HG03520 (cell line): ENCODE data around the gene RPTOR.
"Not testable (repeated sequence)": the region's sequence is repeated elsewhere in the genome, so short reads cannot be mapped to it uniquely, and the experiment has no call there.

ENCODE experiments used
- ATAC-seq: cut with Tn5 transposase; IDR thresholded peaks from one replicate; pipeline ENCODE4 v1.9.1; 2021; ENCODE audit warnings: mild to moderate bottlenecking, moderate library complexity; ENCODE audit not compliant: unreplicated experiment

Gene RPTOR

DNA sequence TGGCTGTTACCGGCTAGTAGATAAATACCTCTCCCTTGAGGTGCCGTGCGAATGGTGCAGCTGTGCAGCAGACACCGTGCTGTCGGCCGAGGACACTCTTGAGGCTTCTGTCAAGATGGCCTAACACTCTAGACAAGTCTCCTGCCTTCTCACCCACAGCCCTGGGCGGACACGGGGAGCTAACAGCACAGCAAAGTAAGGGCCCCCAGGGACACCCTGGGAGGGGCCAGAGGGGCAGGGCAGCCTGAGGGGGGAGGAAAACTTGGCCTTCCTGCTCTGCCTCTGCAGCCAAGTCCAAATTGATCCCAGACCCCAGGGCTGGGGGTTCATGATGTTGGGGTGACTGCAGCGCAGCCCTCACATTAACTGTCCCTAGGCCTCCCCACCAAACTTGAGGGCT, 210.2 kb downstream of the RPTOR start:
- ATAC-seq = no peak

DNA sequence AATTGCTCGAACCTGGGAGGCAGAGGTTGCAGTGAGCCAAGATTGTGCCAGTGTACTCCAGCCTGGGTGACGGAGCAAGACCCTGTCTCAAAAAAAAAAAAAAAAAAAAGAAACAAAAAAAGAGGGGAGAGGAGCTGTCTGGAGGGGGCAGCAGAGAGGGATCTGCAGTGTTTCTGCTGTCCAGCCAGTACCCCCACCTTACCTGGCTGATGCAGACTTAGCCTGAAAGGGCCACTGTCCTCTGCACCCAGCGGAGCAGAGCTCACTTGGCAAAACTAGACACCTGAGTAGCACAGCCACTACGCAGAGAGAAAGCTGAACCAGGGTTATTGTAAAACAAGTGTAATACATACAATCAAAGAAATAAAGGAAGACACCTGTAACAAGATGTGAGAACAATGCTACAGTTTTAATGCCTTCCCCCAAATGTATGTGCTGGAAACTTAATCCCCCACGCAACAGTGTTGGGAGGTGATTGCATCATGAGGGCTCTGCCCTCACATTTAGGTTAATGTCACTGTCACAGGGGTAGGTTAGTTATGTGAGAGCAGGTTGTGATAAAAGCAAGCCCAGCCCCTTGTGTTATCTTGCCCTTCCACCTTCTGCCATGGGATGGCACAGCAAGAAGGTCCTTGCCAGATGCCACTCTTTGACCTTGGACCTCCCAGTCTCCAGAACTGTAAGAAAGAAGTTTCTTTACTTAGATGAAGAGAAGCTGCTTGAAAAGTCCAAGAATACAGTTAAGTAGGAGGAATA, 211.2 kb downstream of the RPTOR start:
- ATAC-seq = no peak

DNA sequence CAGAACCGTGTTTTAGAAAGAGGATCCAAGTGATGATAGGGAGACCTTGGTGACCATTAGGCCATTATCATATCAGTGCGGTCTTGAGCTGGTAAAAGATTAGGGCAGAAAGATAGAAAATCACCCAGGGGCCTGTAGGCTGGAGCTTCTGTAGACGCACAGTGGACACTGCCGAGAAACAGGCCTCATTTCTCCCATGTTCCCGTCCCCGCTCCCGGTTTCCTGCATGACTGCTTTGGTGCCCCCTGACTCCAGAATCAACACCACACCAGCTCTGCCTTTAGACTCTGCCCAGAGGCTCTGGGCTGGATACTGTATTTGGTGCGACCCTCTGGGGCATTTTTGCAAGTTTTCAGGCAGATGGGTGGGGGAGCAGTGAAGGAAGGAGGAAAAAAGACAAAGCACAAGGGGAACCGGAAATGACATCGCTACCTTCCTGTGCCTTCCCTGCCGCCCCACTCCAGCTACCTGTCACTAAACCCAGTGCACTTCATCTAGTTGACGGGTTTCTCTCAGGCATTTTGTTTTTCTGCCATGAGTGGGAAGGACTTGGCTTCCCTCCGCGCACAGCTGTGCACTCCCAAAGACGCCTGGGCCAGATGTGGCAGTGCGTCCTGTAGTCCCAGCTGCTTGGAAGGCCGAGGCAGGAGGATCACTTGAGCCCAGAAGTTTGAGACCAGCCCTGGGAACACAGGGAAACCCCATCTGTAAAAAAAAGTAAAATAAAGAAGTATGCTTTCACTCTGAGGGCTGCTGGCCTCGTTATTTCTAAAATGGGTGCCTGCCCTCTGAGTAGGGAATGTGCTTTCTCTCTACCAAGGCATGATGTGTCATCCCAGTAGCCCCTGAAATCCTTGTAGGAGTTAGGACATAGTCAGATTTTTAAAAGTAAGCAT, 214.1 kb downstream of the RPTOR start:
- ATAC-seq = no peak

DNA sequence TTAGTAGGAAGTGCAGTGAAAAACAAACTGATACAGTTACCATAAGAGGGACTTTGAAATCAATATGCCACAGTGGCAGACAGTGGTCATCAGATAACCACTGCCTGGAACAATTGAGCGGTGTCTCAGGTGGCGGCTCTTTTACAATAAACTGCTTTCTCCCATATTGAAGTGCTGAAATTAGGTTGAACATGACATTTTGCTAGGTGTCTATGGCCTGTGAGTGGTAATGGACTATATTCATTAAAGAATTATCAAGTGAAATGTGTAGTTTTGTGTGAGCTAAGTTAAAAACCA, 214.7 kb downstream of the RPTOR start:
- ATAC-seq = no peak

DNA sequence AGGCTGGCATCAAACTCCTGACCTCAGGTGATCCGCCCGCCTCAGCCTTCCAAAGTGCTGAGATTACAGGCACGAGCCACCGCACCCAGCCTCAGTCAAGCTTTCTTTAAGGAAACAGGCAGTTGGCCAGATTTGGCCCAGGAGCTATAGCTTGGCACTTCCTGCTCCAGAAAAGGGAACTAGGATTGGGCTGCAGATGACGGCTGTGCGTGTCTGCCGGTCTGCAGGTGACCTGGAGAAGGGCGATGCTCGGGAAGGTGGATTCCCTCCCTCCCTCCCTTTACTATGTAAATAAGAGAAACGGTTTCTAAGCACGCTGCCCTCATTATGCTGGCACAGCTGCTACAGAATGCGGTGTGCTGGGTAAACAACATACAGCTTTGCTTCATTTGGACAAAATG, 215.9 kb downstream of the RPTOR start:
- no peak for ATAC-seq

DNA sequence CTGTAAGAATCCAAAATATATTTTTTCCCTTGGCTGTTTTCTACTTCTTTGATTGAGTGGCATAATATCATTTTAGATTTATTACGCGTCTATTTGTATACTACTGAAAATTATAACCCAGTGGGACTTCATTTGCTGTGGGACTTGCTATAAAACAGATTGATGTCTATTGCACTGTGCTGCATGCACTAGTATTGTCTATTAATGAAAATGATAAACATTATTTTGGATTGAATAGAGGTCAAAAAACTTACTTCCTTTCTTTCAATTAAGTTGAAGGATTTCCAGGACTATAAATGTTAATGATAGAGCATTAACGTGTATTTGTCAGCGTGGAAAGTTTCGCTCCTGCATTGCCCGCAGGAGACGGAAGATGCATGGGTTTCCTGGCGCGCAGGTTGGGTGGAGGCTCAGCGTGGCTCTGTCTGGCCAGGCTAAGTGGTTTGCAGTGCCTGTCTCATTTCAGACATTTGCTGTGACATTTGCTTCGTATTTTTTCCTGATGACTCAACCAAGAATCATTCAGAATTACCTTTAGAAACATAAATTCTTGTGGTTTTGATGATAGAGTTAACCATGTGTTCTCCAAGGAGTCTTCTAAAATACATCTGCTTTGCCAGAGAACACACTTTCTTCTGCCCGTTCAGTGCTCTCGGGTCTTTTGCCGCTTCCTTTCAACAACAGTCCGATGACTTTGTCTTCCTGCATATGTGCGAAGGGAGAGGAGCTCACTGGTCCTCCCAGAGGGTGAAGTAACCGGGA, 216.7 kb downstream of the RPTOR start:
- ATAC-seq = no peak

DNA sequence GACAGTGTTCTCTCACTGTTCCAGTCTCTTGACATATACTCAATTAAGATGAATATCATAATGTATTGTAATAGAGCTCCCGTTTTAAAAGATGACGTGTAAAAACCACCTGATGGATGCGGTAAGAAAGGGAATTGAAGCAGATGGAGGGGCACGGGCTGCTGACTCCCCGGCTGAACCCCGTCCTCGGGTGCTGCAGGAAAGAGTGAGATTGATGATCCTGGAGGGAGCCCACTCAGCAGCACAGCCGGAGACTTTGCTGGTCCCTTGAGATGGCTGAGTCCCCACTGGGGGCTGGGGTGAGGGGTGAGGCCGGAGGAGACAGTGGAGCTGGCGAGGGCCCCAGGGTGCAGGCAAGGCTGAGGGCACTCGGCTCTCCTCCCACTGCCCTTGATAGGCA, 217.4 kb downstream of the RPTOR start:
- ATAC-seq = no peak

DNA sequence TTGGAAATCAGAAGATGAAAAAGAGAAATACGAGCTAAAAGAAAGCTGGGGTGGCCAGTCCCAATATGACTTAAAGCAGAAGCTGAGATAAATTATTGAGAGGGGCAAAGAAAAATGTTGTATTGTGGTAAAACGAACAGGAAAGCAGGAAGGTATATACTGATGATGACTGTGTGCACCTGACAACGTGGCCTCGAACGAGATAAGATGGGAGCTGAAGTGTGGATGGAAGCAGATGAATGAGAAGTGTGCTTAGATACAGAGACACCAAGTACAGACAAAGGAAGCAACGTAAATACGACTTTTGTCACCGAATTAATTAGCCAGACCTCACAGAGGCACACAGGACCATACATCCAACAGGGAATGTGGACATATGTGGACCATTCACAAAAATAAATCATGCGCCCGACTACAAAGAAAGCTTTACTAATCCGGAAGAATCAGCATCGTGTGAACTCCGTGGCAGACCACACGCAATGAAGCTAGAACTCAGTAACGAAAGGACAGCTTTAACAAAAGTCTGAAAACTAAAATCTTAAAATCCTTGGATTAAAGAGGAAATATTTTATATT, 218.7 kb downstream of the RPTOR start:
- no peak for ATAC-seq

DNA sequence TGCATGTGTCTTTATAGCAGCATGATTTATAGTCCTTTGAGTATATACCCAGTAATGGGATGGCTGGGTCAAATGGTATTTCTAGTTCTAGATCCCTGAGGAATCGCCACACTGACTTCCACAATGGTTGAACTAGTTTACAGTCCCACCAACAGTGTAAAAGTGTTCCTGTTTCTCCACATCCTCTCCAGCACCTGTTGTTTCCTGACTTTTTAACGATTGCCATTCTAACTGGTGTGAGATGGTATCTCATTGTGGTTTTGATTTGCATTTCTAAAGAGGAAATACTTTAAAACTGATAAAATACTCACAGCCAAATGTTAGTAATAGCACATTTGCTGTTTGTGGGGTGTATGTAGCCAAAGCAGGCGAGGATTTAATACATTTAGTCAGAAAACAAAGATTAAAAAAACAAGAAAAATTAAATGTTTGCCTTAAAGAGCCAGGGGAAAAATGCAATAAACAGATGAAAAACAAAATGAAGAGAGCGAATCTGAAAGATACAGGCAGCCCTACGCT, 220.0 kb downstream of the RPTOR start:
- not testable (repeated sequence) for ATAC-seq

DNA sequence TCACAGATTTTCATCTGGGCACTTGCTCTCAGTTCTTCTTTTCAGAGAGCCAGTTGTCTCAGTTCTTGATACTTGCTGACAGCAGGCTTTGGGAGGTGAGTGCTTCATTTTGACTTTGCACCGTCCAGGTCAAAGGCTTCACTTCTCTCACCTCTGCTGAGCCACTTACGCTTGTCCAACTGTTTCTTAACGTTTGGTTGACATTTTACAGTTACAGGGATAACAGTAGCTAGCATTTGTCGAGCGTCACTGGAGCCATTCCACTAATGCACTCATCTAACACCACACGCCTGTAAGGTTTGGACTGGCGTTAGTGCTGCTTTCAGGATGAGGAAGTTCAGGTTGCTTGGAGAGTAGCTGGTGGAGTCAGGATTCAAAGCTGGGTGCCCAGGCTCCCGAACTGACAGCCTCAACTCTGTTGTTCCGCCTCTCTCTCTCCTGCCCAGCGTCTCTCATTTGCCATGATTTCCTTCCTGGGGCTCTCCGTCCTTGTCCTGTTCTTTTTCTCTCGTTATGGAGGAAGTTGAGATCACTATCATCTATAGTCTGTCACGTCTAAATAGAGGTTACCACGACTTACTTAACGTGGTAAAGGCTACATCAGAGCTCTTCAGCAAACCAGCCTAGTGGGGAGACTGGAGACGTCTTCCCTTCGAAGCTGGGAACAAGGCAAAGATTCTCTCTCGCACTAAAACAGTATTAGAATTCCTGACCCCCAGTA, 220.8 kb downstream of the RPTOR start:
- no peak for ATAC-seq

DNA sequence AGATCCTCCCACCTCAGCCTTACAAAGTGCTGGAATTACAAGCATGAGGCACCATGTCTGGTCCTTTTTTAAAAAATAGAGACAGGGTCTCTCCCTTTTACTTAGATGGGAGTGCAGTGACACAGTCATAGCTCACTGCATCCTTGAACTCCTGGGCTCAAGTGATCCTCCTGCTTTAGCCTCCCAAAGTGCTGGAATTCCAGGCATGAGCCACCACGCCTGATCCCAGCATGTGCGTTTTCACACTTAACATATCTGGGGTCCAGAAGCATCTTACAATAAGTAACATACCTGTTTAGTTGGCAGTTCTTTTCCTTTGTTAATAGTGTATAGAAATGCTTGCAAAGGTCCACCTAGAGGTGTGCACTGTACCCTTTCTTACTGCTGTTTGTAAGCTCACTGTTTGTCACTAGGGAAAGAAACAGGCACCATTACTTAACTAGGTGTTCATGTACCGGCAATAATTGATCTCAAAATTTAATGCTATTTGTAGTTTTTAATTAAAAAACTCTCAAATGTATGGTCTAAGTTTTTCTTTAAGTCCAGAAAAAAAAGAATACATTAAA, 221.7 kb downstream of the RPTOR start:
- ATAC-seq = no peak

DNA sequence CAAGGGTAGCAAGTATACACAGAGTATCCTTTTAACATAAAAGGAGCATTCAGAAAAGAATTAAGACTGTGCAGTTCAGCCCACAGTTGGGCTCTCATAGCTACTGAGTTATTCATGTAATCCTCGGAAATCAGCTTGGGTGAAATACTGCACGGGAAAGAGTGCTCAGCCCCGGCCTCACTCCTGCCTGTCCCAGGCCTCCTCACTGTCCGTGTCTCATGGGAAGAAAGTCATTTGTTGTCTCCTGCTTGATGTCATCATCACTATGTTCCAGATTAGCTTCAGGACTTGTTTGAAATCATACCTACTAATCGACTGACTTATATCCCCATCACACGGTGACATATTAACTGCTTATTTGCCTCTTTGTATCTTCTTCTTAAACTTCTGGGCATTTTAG, 223.8 kb downstream of the RPTOR start:
- no peak for ATAC-seq

DNA sequence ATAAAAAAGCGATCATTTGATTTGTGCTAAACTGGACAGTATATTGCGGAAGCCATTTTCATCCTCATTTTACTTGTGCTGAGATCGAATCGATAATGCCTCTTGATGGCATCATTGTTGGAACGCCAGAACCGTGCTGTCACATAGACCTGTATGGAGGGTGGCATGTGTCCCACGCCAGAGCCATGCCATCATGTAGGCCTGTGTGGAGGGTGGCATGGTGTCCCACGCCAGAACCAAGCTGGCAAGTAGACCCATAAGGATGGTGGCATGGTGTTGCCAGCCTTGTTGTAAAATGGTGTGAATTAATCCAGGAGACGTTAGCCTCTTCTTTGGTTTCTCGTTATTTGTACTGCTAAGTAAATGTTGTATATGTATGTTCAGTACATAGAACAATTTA, 224.3 kb downstream of the RPTOR start:
- no peak for ATAC-seq

DNA sequence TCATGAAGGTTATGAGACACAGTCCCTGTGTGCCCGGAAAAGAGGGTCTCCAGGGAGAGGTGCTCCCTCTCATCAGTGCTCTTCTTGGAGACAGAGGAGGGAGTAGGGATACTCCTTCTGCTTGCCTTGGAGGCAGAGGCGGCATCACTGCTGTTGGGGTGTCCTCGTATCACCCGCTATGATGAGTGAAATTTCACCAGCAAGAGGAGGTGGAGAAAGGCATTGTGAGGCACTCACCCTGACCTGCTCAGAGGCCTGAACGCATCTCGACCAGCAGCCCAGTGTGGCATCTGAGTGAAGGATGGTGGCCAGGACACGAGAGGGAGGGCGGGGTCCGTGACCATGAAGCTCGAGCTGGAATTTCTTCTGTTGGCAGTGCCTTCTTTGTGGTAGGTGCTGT, 224.9 kb downstream of the RPTOR start:
- ATAC-seq = no peak

DNA sequence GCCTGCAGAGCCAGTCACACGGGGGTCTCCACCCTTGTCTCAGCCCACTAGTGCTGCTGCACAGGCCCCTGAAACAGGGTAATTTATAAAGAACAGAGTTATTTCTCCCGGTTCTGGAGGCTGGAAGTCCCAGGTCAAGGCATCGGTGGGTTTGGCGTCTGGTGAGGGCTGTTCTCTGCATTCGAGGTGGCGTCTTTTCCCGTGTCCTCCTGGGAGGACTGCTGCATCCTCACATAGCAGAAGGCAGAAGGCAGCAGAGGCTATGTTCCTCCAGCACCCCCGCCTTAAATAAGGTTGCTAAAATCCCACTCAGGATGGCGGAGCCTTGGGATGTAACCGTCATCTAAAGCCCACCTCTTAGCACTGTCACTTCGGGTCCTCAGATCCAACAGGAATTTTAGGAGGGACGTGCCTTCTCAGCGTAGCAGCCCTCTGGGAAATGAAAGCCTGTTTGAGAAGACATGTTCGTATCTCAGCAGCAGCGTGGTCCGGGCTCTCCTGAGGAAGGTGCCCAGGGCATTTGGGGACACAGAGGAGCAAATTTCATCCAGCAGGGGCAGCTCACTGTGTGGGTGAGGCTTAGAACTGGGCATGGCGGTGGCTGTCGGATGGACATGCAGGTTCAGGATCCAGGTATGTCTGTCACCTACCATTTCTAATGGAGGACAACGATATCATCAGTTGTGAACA, 225.4 kb downstream of the RPTOR start:
- ATAC-seq = no peak

DNA sequence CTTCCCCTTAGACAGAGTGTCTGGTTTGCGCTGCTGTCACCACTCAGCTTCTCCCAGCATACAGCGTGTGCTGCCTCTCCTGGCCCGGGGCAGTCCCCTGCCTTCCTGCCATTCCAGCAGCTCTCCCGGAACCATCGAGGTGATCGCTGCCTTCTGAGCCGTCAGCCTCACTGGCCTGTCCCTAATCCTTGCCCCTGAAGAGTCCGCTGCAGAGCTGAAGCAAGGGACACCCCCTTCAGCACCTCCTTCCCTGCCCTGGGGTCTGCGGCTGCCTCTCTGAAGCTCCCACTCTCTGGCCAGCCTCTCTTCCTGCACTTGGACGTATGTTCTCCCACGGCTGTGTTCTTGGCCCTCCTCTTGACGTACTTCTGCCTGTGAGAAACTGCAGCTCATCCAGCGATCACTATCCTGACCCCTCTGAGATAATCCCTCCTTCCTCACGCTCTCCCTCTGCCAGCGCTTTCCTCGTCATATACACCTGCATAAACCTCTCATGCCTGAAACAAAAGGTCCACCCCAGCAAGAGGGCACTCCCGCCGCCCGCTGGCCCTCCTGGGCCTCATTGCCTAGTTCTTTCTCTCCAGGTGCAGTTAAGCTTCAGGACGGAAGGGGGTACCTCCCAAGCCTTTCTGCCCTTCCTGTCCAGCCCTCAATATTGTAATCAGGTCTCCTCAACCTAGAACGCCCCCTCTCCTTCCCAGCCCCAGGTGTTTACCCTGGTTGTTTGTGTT, 226.4 kb downstream of the RPTOR start:
- no peak for ATAC-seq

DNA sequence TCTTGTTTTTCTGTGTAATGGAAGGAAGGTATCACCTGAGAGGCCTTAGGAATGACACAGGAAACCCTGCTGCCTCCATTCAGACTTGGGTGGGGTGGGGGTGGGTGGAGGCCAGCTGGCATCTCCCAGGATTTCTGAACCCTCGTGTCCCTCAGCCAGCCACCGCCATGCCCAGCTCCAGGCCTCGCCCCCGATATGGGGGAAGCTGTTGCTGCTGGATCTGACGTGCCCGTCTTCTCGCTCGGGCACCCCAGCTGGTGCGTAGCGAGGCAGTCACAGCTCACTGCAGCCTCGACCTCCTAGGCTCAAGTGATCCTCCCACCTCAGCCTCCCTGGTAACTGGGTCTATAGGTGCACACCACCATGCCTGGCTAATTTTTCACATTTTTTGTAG, 227.0 kb downstream of the RPTOR start:
- no peak for ATAC-seq

DNA sequence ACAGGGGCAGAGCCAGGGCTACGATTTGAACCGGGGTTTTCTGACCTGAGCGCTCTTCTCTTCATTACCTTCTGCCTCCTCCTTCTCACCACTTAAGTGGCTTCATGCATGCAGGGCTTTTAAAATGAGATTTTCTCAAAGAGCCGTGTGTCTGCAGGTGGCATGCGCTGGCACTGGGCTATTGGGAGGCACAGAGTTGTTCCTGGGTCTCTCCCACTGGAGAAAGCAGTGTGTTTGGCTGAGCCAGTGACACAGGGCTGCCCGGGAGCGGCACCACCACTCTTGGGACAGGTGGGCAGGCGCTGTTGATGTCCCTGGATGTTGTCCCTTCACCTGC, 228.2 kb downstream of the RPTOR start:
- no peak for ATAC-seq
